Adrenal gland (tissue), 12 donors: ENCODE measurements around the gene PDCD1. TPM values are rescaled to one million over a fixed set of nuclear protein-coding genes. Genes with fewer than 3 reads are reported as not detected.
A peak's percentile ranks its signal among the peaks of the same experiment; 100 is the strongest.

Experiments used
- DNase-seq, 7 donors: peaks; one replicate each; pipeline ENCODE4 v3.0.0-alpha.2; 2019 to 2020
- H3K27ac ChIP-seq, 5 donors: fragments of 200-600 bp; sonication (generic) in 4 of 5; 1 replicate in 3 of 5; 2 replicates in 2 of 5; pipeline versions ENCODE4 v1.5.1 to v1.8.0; 2016 to 2020; ENCODE audit warnings: mild to moderate bottlenecking in 1 of 5
- H3K27me3 ChIP-seq: fragments of 200-600 bp; 2 replicates; pipeline ENCODE4 v1.8.0; 2021
- H3K36me3 ChIP-seq, 2 donors: fragments of 200-600 bp; replicated peaks in 1 of 2; 1 replicate in 1 of 2; 2 replicates in 1 of 2; pipeline versions ENCODE4 v1.5.1 to v1.8.0; 2018 to 2022
- H3K4me1 ChIP-seq, 2 donors: fragments of 200-600 bp; replicated peaks in 1 of 2; 1 replicate in 1 of 2; 2 replicates in 1 of 2; pipeline versions ENCODE4 v1.5.1 to v1.8.0; 2018 to 2021
- H3K4me3 ChIP-seq, 4 donors: fragments of 200-600 bp; sonication (generic) in 3 of 4; one replicate each; pipeline ENCODE4 v1.5.1; 2016 to 2018
- H3K9me3 ChIP-seq, 3 donors: fragments of 200-600 bp; sonication (generic) in 1 of 3; replicated peaks in 1 of 3; 1 replicate in 2 of 3; 2 replicates in 1 of 3; pipeline versions ENCODE4 v1.5.1 to v1.8.0; 2016 to 2021
- CTCF ChIP-seq, 6 experiments: fragments of 450-650 bp in 4 of 6; fragments of 200-600 bp in 2 of 6; sonication (generic) in 1 of 6; IDR thresholded peaks; 1 replicate in 5 of 6; 2 replicates in 1 of 6; pipeline versions ENCODE4 v1.5.1 to v1.8.0; 2016 to 2021; ENCODE audit warnings: antibody characterized with exemption in 6 of 6, mild to moderate bottlenecking in 2 of 6, moderate library complexity in 1 of 6
- POLR2A ChIP-seq, 2 donors: fragments of 450-650 bp; IDR thresholded peaks; one replicate each; pipeline ENCODE4 v1.6.1; 2017; ENCODE audit warnings: antibody characterized with exemption in 2 of 2, mild to moderate bottlenecking in 2 of 2, moderate library complexity in 1 of 2
- WGBS, 4 donors: extraction: QIAGEN DNeasy Blood & Tissue Kit in 2 of 4; methylation state at CpG; one replicate each; pipeline versions ENCODE4 v1.1.5 to v1.1.7; 2013 to 2017; 5-methylcytosine and 5-hydroxymethylcytosine counted together
- intact Hi-C, 2 donors: fragments of 100-400 bp; cut with DNase I; formaldehyde crosslinking; loops; one replicate each; pipeline versions ENCODE4 v1.14.1 to v1.15.0; 2022 to 2023
- polyA plus RNA-seq, 3 donors: library from polyadenylated mRNA; stranded (reverse); fragments of 200-250 nt in 2 of 3; fragments of 350-450 nt in 1 of 3; fragmentation: Illumina TruSeq in 1 of 3; extraction: RNeasy Lipid Tissue Mini Kit (QIAGEN cat#74804) in 1 of 3; gene quantifications; one replicate each; pipeline ENCODE4 v1.2.3, GENCODE V29; 2013 to 2014
- total RNA-seq, 9 donors: library from RNA; depleted of rRNA in 4 of 9; stranded (reverse); fragments of >200 nt in 4 of 9; fragments of 120-200 nt in 1 of 9; fragmentation: NEBNext Ultra II Directional in 1 of 9; extraction: Animal tissue kit (Norgen Biotek cat#: 25700) in 1 of 9; gene quantifications; one replicate each; pipeline versions ENCODE4 v1.1.0 to v1.2.4, GENCODE V29; 2013 to 2023
- donor health status: healthy with polysubstance abuse.
- donor health status: Bipolar disorder and iron deficiency.
- donor health status: DM: yes; HTN: yes; CAD: no.
- donor health status: DM: no; HTN: no; CAD: no.
- donor health status: DM: no; HTN: no; CAD: no.
- donor health status: DM: yes; HTN: yes; CAD: no.

Gene PDCD1
- total and polyA plus RNA-seq, 12 donors = 0.23 to 2.0 (median 0.45) TPM; not detected in 4

GRCh38 chr2:241864168-241864849, 5.6 kb upstream of the PDCD1 start:
- H3K27me3 ChIP-seq = peaks cover 19% of the 10 kb centered on the region
- no peak for DNase-seq
- no peak overlapping the region for H3K27ac ChIP-seq
- intact Hi-C loops = no loop called here
- no peaks in the 10 kb centered on the region for H3K36me3 ChIP-seq
- 85 to 94% (median 88%) methylated on average over 2 of the region's 2 CpGs for WGBS, 4 donors
- no peak for TF ChIP-seq CTCF (IDR thresholded peaks at IDR 0.05)
- no peak for TF ChIP-seq POLR2A (IDR thresholded peaks at IDR 0.05)
- H3K4me1 ChIP-seq = peaks cover 0 to 11% of the 10 kb centered on the region in 2 donors
- H3K9me3 ChIP-seq = no peaks in the 10 kb centered on the region
- no peak overlapping the region for H3K4me3 ChIP-seq

GRCh38 chr2:241863536-241863954, 4.9 kb upstream of the PDCD1 start:
- DNase-seq = peak in 1 of 7 donors; percentile 18
- TF ChIP-seq CTCF (IDR thresholded peaks at IDR 0.05) (no peak), POLR2A (IDR thresholded peaks at IDR 0.05) (no peak)
- H3K36me3 ChIP-seq = no peaks in the 10 kb centered on the region
- H3K4me3 ChIP-seq = no peak overlapping the region
- H3K27me3 ChIP-seq = peaks cover 19% of the 10 kb centered on the region
- no peaks in the 10 kb centered on the region for H3K9me3 ChIP-seq
- 37 to 41% (median 38%) methylated on average over 15 to 29 of the region's 29 CpGs for WGBS, 4 donors
- H3K4me1 ChIP-seq = peaks cover 0 to 15% of the 10 kb centered on the region in 2 donors
- intact Hi-C loops = no loop called here
- H3K27ac ChIP-seq = no peak overlapping the region

- peak overlapping the region in 1 of 5 donors; percentile 34 for H3K27ac ChIP-seq
- no peak overlapping the region for H3K4me3 ChIP-seq
- TF ChIP-seq POLR2A (IDR thresholded peaks at IDR 0.05) (no peak), CTCF (IDR thresholded peaks at IDR 0.05) (no peak)
- peaks cover 19% of the 10 kb centered on the region for H3K27me3 ChIP-seq
- H3K9me3 ChIP-seq = no peaks in the 10 kb centered on the region
- H3K36me3 ChIP-seq = no peaks in the 10 kb centered on the region
- peaks cover 0 to 15% of the 10 kb centered on the region in 2 donors for H3K4me1 ChIP-seq
- intact Hi-C loops = no loop called here
- DNase-seq = no peak
- 83 to 89% (median 86%) methylated on average over 16 to 22 of the region's 22 CpGs for WGBS, 4 donors
These were observed 4.3 kb upstream of the PDCD1 start for GRCh38 chr2:241862775-241863535.

- no peaks in the 10 kb centered on the region for H3K9me3 ChIP-seq
- 81 to 87% (median 85%) methylated on average over 8 of the region's 8 CpGs for WGBS, 4 donors
- intact Hi-C loops = no loop called here
- peaks cover 15% of the 10 kb centered on the region for H3K27me3 ChIP-seq
- peak in 1 of 7 donors; percentile 8 for DNase-seq
- peaks cover 0 to 15% of the 10 kb centered on the region in 2 donors for H3K4me1 ChIP-seq
- TF ChIP-seq POLR2A (IDR thresholded peaks at IDR 0.05) (no peak), CTCF (IDR thresholded peaks at IDR 0.05) (no peak)
- no peak overlapping the region for H3K4me3 ChIP-seq
- no peaks in the 10 kb centered on the region for H3K36me3 ChIP-seq
- no peak overlapping the region for H3K27ac ChIP-seq
These were observed 3.4 kb upstream of the PDCD1 start for GRCh38 chr2:241862093-241862492.
